Activated gamma-delta T cell treated with anti-CD3 and anti-CD28 coated beads, Interleukin-2, amount 50 U/mL, for 16 hours (primary cell): ENCODE measurements around the gene UCK2.

ENCODE experiments used
- DNase-seq: peaks from one replicate; pipeline ENCODE4 v3.0.0-alpha.2; 2020; ENCODE audit warnings: low read depth

UCK2 gene

DNA sequence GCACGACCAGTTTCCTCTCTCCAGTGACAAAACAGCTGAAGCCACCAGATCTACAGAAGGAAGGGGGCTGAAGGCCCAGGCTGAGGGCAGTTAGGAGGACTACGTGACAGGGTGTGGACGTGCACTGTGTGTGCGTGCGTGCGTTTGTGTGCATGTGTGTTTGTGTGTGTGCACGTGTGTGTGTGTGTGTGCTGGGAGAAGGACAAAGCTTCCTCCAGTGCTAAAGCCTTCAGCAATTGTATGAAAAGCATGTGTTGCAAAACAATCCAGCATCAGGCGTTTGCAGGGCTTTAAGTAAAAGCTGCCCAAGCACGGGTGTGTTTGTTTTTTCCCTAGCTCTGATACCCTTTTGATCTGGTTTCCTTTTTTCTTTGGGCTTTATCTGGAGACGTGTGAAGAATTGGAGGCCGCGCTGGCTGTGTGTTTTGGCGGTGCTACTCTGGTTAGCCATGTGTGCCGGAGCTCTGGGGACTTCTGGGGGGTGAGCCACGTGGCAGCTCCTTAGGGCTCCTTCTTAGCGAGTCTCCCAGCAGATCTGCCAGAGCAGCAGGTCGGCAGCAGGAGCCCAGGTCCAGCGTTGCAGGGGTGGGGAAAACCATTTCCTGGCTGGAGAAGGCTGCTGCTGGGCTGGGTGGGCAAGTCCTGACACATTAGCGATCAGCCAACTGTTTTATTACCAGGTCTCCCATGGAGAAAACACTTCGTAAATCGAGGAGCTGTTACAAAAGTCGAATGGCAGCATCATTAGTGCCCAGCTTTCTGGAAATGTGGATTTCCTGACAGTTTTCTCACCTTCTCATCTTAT, 73.4 kb downstream of the UCK2 start:
- no peak for DNase-seq

DNA sequence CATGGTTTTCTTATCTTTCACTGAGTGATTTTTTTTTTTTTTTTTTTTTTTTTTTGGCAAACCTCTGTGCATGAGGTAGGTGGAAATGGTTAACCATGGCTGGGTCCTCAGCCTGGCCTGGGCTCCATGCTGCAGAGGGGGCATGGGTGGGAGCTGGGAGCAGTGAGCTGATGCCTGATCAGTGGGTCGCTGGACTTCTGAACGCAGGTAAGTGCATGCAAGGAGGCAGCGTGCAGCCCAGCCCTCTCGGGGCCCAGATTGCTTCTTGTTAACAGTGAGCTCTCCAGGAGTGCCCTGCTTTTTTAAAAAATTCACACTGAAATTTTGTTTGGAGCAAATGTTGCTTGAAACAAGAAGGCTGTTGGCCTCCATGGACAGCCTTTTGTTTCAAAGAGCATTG, 75.2 kb downstream of the UCK2 start:
- DNase-seq = no peak

DNA sequence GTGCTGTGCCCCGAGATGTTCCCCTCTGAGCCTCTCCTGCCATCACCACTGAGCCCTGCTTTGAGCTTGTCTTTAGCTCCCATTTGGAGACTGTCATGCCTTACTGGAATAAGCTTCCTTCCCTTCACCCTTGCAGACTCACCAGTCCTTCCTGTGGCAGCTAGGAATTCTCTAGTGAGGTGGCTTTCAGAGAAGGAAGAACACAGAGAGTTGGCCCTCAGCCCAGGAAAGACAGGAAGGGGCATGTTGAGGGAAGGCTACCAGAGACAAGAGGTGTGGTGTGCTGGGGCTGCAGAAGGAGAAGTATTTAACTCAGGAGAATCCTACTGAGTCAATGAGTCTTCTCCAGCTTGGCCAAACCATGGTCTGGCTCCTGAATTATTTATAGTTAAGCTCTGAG, 76.3 kb downstream of the UCK2 start:
- DNase-seq = no peak

DNA sequence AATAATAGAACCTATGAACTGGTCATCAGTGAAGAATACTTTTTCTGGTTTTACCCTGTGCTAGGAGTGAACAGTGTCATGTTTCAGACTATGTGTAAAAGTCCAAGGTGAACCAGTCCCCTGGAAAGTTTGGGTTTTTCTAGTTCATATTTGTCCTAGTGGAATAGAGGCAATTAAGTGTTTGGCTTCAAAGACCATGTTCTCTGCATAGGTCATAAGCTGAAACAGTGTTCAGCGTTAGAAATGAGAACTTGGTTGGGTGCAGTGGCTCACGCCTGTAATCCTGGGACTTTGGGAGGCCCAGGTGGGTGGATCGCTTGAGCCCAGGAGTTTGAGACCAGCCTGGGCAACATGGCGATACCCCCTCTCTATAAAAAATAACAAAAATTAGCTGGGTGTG, 77.5 kb downstream of the UCK2 start:
- DNase-seq = no peak

DNA sequence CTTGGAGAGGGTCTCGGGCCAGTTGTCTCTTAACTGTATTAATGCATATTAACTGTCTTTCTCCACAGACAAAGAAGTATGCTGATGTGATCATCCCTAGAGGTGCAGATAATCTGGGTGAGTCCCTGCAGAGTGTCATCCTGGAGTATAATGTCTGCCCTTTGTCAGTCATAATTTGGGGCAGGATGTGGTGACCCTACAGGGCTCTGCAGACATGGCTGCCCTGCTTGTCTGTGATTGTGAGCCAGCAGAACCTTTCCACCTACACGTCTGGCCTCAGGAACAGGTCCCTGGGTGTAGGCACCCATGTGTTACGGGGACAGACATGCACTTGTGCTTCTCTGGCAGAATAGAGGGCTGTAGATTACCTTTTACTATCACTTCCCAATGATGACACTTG, 78.4 kb downstream of the UCK2 start:
- no peak for DNase-seq

DNA sequence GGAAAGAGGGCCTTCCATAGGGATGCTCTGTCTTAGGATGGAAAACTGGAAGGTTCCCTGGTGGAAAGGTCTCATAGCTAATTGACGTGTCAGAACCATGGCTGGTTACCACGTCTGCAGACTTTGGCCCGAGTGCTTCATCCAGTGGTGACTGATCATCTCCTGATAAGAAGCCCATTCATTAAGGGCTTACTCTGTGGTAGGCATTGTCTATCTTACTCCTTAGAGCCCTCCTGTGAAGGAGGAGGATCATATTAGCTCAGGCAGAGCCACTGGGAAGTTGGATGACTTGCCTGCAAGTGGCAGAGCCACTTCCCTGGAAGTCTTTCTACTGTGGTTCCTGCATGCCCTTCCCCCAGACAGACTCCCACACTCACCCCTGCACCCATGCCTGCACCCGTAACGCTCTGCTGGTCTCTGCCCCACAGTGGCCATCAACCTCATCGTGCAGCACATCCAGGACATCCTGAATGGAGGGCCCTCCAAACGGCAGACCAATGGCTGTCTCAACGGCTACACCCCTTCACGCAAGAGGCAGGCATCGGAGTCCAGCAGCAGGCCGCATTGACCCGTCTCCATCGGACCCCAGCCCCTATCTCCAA, 79.9 kb downstream of the UCK2 start:
- no peak for DNase-seq

DNA sequence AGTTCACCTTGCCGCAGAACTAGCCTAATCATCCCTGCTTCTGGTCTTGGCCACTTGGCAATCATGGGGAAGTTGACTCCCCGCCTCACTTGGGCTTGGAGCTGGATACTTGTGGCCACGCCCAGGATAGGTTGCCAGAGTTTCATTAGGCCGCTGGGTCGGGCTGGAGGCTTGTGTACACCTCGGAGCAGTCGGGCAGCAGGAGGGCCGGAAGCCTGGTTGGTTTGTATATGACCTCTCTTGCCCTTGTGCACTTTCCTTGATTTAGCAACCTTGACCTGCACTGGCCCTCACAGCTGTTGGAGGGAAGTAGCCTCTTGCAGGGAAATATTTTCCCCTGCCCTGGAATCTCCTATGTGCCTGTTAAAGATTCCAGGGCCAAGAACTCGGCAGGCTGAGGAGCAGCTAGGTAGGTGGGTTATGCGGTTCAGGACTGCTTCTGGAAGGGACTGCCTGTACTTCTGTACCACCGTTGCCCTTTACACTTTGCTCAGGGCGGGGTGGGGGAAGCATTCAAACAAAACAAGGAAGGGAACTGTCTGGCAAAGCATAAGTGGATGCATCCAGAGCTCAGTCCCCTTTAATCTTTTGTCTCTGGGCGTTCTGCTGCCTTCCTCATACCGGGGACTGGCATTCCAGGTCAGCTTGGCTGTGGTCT, 83.5 kb downstream of the UCK2 start:
- DNase-seq = no peak

DNA sequence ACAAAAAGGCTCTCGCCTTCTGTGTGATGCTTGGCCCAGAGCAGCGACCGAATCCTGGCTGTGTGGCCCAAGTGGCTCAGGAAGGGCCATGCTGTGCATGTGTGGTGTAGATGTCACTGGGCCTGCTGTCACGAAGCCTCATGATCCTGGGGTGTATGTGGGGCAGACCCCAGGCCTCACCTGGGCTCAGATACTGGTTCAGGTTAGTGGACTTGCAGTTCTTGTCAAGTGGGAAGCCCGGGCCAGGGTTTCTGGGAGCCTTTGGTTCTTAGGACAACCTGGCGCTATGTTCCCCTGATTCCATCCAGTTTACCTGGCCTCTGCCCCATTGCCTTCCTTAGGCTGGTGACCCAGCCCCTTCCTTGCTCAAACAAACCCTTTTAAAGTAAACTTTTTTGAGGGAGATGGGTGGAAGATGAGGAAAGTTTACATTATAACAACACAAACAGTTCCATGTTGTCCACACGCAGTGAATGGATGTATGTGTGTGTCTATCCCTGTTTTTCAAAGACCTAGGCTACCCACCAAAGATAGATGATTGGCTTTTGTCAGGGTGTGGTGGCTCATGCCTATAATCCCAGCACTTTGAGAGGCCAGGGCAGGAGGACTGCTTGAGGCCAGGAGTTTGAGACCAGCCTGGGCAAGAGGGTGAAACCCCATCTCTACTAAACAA, 84.3 kb downstream of the UCK2 start:
- no peak for DNase-seq

DNA sequence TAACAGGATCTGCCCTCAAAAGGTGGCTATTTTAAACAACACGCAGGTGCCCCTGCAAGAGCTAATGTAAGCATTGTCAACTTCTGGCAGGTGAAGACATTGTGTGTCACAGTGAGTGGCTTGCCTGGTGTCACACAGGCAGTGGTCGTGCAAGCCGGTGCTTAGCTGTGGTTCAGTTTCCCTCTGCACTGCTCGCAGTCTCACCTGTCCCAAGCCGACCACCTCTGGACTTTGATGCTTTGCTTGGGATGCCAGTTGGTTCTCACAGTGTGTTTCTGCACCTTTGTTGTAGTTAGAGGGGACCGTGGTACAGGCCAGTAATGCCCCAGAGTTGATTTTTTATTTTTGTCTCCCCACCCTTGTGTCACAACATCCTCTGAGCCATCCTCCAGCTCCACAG, 85.2 kb downstream of the UCK2 start:
- no peak for DNase-seq

DNA sequence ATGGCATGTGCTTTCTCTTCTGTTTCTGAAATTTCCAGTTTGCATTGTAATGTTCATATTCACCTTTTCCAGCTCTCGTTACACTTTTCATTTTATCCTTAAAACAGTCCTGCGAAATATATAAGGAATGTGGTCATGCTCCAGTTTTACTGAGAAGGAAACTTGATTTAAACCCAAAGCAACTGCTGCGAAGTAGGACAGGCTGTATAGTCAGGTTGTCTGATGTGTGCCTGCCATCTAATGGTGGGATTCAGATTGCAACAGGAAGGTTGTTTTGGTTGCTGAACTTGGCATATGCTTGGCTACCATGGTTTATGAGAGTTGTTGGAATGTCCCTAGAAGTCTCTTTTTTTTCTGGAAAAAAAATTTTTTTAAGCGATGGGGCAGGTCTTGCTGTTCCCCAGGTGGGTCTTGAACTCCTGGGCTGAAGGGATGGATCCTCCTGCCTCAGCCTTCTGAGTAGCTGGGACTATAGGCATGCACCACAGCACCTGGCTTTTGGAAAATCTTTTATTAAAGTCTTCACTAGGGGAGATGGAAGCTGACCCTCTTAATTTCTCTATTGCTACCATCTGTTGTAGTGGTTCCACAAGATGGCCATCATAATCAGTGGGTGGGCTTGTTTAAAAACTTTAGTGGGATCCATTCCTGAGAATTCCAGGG, 86.9 kb downstream of the UCK2 start:
- peak; percentile 58 for DNase-seq

DNA sequence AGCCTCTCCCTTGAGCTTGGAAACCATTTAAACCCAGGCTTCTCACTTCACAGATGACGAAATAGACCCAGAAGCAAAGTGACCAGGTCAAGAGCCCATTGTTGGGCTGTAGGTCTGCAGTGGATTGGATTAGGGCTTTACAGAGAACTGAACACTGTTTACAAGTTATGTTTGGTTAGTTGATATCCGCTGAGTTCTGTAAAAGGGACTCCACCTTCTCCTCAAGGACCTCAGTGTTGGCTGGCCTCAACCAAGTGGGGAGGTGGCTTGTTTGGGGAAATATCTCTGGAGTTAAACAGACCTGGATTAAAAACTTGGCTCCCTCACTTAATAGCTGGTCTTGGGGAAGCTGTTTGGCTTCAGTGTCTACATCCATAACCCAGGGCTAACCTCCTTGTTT, 88.1 kb downstream of the UCK2 start:
- no peak for DNase-seq

DNA sequence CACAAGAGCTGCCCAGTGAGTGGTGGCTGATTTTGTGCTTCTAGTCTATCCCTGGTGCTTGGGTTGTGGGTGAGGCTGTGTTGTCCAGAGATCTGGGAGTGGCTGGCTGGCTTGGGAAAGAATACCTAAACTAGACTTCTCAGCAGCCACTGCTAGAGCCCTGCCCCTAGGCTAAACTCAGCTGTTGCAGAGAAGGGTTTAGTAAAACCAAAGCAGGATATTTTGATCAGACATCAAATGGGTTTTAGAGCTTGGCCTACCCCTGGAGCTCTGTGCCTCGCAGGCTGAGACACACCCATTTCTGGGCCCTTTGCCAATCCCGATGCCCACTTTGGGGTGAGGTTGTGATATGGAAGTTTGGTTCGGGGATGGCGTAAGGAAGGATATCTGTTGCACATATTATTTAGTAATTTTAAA, 88.5 kb downstream of the UCK2 start:
- DNase-seq = no peak

DNA sequence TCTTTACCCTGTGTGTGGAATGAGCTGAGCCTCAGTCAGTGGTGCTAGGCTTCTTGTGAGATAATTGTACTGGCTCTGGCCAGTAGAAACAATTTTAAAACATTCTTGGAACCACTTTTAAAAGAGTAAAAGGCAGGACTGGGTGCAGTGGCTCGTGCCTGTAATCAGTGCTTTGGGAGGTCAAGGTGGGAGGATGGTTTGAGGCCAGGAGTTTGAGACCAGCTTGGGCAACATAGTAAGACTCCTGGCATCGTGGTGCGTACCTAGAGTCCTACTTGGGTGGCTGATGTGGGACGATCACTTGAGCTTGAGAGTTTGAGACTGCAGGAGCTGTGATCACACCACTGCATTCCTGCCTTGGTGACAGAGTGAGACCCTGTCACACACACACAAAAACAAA, 89.8 kb downstream of the UCK2 start:
- no peak for DNase-seq

DNA sequence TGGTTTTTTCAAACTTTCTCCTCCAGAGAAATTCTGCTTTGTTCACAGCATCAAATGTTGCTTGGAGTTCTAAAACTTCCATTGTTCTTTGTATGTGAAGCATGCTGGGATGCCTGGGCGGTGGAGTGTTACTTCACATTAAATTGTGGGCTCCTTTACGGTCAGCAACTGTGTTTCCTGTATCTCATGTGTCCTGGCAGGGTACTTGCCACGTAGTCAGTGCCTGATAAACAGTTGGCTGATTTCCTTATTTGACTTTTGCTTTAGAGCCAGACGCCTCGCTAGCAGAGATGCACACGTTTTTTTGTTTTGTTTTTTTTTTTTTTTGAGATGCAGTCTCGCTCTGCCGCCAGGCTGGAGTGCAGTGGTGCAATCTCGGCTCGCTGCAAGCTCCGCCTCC, 96.7 kb downstream of the UCK2 start:
- DNase-seq = no peak

DNA sequence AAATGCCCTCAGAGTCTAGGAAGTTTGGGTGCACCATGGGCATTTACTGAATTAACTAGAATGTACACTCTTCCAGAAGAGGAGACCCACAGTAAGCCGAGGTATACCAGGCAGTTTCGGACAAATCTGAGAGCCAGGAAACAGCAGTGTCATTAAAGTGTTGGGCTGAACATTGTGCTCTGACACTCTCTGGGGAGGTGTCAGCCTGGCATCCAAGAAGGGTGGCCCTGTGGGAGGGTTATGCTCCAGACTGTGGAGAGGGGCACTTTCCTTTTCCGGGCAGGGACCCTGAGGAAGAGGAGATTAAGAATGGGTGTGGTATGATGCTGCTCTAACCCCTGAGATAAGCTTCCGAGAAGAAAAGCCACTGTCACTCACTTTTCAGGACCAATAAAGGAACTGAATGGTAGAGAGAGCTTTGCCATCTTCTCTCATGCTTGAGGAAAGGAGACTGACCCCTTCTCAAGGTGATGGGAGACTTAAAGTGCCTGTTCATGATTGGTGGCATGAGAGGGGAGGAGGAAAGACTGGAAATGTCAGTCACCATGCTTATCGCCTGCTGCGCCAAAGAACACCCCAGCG, 98.2 kb downstream of the UCK2 start:
- DNase-seq = no peak

DNA sequence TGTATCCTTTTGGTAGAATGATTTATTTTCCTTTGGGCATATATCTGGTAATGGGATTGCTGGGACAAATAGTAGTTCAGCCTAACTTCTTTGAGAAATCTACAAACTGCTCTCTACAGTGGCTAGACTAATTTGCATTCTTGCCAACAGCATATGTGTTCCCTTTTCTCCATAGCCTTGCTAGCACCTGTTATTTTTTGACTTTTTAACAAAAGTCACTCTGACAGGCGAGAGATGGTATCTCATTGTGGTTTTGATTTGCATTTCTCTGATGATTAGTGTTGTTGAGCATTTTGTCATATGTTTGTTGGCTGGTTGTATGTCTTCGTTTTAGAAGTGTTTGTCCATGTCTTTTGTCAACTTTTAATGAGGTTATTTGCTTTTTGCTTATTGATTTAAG, 99.8 kb downstream of the UCK2 start:
- DNase-seq = no peak

DNA sequence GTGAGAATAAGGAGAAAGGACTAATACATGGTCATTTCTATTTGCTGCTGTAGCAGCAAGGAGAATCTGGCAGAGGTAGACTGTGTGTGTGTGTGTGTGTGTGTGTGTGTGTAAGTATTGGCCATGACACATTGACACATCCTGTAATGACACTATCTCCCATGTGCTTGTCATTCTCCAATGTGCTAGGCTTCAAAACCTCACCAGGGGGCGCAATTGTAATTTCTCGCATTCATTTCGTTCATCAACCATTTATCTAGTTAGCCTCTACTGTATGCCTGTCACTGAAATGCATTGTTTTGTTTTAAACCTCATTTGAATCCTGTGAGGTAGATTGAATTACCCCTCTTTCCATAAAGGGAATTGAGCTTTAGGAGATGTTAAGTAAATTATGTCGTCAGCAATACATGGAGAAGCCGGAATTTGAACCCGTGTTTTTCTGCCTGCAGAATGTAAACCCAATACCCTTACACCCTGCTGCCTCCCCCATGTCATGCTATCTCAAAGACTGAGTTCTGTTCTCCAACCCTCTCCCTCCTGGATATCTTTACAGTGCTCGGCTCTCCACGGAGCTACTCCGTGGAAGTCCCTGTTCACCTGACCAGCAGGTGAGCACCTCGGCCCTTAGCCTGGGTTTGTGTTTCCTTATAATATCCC, 100.8 kb downstream of the UCK2 start:
- peak; percentile 9 for DNase-seq

DNA sequence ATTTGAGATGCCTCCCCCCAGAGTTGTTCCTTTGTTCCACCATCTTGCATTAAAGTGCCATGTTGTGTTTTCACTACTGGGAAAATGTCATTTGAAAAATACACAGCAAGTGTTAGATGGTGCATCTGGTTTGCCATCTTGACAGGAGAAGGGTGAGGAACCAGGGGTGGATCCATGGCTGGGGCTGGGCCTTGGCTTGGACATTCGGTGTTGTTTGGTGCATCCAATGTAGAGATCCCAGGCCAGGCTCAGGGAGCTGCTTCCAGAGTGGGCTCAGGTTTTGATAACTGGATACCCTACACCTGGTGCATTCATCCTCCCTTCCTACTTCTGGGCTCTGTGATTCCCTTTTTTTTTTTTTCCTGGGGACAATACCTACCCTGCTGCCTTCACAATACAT, 103.5 kb downstream of the UCK2 start:
- DNase-seq = no peak

DNA sequence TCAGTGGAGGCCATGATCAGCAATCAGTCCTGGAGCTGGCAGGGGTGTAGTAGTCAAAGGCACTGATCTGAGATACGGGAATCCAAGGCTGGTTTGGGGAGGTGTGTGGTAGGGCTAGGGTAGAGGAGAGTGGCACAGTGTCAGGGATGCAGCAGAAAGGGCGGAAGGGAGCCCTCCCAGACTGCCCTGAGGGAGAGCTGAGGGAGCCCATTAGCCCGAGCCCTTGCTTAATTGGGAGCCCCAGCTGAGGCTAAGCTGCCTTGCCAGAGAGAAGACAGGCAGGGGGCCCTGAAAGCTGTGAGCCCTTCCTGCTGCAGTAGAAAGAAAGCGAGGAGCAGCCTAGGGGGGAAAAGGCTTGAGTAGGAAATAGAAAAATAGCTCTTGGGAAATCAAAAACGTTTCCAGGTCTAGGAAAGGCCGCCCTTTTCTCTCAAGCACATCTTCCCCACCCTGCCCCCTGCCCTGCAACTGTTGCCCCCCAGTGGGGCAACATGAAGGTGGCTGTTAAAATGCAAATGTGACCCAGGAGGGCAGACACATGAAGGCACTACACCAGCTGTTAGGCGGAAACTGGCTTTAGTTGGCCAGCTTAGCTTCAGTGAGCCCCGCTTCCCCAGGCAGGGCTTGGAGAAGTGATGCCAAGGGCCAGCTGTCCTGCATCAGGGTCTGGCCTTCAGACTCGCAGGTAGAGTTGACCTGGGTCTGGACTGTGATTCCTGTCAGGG, 106.2 kb downstream of the UCK2 start:
- DNase-seq = no peak

DNA sequence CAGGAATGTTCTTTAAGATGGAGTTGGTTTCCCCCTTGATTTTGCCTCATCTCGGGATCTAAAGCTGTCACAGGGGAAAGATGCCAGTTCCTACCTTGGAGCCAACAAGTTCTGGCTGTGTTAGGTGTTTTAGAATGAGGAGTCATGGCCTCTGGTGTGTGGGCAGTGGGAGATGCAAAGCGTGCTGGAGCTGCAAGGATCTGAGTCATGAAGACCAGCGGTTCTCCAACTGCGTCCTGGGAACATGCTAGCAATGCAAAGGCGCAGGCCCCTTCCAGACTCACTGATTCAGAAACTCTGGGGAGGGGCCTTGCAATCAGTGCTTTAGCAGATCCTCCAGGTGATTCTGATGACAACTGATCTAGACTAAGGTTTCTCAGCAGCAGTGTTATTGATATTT, 109.1 kb downstream of the UCK2 start:
- DNase-seq = no peak

DNA sequence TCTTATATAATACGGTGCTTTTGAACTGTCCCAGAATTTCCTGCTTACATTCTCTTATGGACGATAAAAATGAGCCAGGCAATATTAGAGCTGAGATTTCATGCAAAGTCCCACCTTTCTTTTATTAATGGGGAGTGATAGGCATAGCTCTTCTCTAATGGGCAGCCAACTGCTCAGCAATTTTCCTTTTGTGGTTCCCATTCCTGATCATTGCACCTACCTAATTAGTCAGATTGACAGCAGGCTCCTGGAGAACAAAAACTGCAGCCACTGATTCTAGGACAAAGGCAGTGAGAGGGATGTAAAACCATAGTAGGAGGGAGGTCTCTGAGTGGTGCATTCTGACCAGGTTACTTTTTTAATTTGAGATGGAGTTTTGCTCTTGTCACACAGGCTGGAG, 110.4 kb downstream of the UCK2 start:
- no peak for DNase-seq
